MG63 (cell line): Measurements from ENCODE around the gene ASCL4. TPM values are rescaled to one million over a fixed set of nuclear protein-coding genes. Genes with fewer than 3 reads are reported as not detected.
A peak's percentile ranks its signal among the peaks of the same experiment; 100 is the strongest.

Source experiments
- DNase-seq: peaks from one replicate; pipeline ENCODE4 v3.0.0-alpha.2; 2020
- H3K27me3 ChIP-seq: fragments of 250-450 bp; sonication (Bioruptor Pico); 2 replicates; pipeline ENCODE4 v1.5.1; 2020; ENCODE audit warnings: mild to moderate bottlenecking, moderate library complexity
- H3K36me3 ChIP-seq: fragments of 250-450 bp; sonication (Bioruptor Pico); 2 replicates; pipeline ENCODE4 v1.5.1; 2020; ENCODE audit warnings: mild to moderate bottlenecking, moderate library complexity
- H3K4me3 ChIP-seq: fragments of 250-450 bp; sonication (Bioruptor Pico); 2 replicates; pipeline ENCODE4 v1.5.1; 2020; ENCODE audit warnings: mild to moderate bottlenecking, moderate library complexity
- H3K9me3 ChIP-seq: fragments of 250-450 bp; sonication (Bioruptor Pico); 2 replicates; pipeline ENCODE4 v1.5.1; 2020; ENCODE audit warnings: mild to moderate bottlenecking, moderate library complexity
- total RNA-seq: library from RNA; depleted of rRNA; stranded (reverse); fragments of >200 nt; shearing (Covaris generic); gene quantifications from 2 replicates; pipeline ENCODE4 v1.2.3, GENCODE V29; 2014; ENCODE audit warnings: low replicate concordance; rRNA removed

ASCL4 gene
- total RNA-seq, 1 experiment from 2014 or later: not detected

- no peak for DNase-seq
- no peak overlapping the region for H3K4me3 ChIP-seq
- H3K27me3 ChIP-seq: no peaks in the 10 kb centered on the region; the same call in 1 of the 2 replicates
Observed at GRCh38 chr12:107801150-107801549, 26.6 kb downstream of the ASCL4 start.

GRCh38 chr12:107803092-107803491 is 28.6 kb downstream of the ASCL4 start:
- Histone ChIP-seq H3K36me3 (no peaks in the 10 kb centered on the region), H3K9me3 (no peaks in the 10 kb centered on the region), H3K4me3 (no peak overlapping the region), H3K27me3 (no peaks in the 10 kb centered on the region)
- no peak for DNase-seq

More at GRCh38 chr12:107801150-107801549, 26.6 kb downstream of the ASCL4 start:
- no peaks in the 10 kb centered on the region for H3K36me3 ChIP-seq
- H3K9me3 ChIP-seq: no peaks in the 10 kb centered on the region

- Histone ChIP-seq H3K27me3 (no peaks in the 10 kb centered on the region), H3K36me3 (no peaks in the 10 kb centered on the region), H3K4me3 (no peak overlapping the region), H3K9me3 (no peaks in the 10 kb centered on the region)
- DNase-seq: no peak
Observed at GRCh38 chr12:107805488-107806180, 31.1 kb downstream of the ASCL4 start.

GRCh38 chr12:107807471-107808150 is 33.1 kb downstream of the ASCL4 start:
- H3K27me3 ChIP-seq: no peaks in the 10 kb centered on the region
- no peak for DNase-seq
- no peak overlapping the region for H3K4me3 ChIP-seq
- H3K36me3 ChIP-seq: no peaks in the 10 kb centered on the region
- H3K9me3 ChIP-seq: no peaks in the 10 kb centered on the region

- no peak for DNase-seq
- peaks cover 9% of the 10 kb centered on the region; the same call in 1 of the 2 replicates for H3K9me3 ChIP-seq
Observed at GRCh38 chr12:107817250-107817649, 42.7 kb downstream of the ASCL4 start.

GRCh38 chr12:107818984-107819383 is 44.5 kb downstream of the ASCL4 start:
- H3K9me3 ChIP-seq: peaks cover 9% of the 10 kb centered on the region; the same call in 1 of the 2 replicates
- H3K27me3 ChIP-seq: no peaks in the 10 kb centered on the region
- H3K36me3 ChIP-seq: no peaks in the 10 kb centered on the region
- H3K4me3 ChIP-seq: no peak overlapping the region
- DNase-seq: peak; percentile 93

More at GRCh38 chr12:107817250-107817649, 42.7 kb downstream of the ASCL4 start:
- H3K4me3 ChIP-seq: no peak overlapping the region
- no peaks in the 10 kb centered on the region for H3K36me3 ChIP-seq
- no peaks in the 10 kb centered on the region for H3K27me3 ChIP-seq

- Histone ChIP-seq H3K9me3 (peaks cover 10% of the 10 kb centered on the region; the same call in 1 of the 2 replicates), H3K36me3 (no peaks in the 10 kb centered on the region), H3K27me3 (no peaks in the 10 kb centered on the region), H3K4me3 (no peak overlapping the region)
- DNase-seq: no peak
Observed at GRCh38 chr12:107822356-107822755, 47.9 kb downstream of the ASCL4 start.

Other genes with a start within 250 kb of the ASCL4 start
- gene PWP1, start 88.9 kb upstream of the ASCL4 start, total RNA-seq: 29.2 and 47.3 TPM in 2 replicates
- gene PRDM4, start 13.6 kb upstream of the ASCL4 start, total RNA-seq: 14.6 and 20.9 TPM in 2 replicates